ENCODE results near the gene DBP.

Gene DBP

GRCh38 chr19:48625891-48626327 is 11.3 kb downstream of the DBP start:
- peak overlapping the region; percentile 67 for H3K9ac ChIP-seq (ENCODE audit: low read depth, low read length, poor library complexity)
- no CpG with 5 or more reads among the region's 30 CpGs for WGBS, 2 donors (ENCODE audit: extremely low coverage in 2 of 2, insufficient read length in 2 of 2, insufficient replicate concordance in 1 of 2)
- H3K4me3 ChIP-seq (ENCODE audit: low read length in 2 of 2): no peak overlapping the region
- peaks cover 14 to 20% of the 10 kb centered on the region in 2 donors for H3K4me1 ChIP-seq (ENCODE audit: control insufficient read depth in 2 of 2, insufficient read depth in 1 of 2, low read depth in 1 of 2, low read length in 2 of 2)
- peak overlapping the region; percentile 81 for H3K23ac ChIP-seq (ENCODE audit: low read depth, low read length, poor library complexity)
- peaks cover 5% of the 10 kb centered on the region for H3K79me1 ChIP-seq (ENCODE audit: low read depth, low read length)
- H3K27me3 ChIP-seq (ENCODE audit: control insufficient read depth in 3 of 3, insufficient read depth in 3 of 3, low read depth in 1 of 3, low read length in 3 of 3): no peaks in the 10 kb centered on the region
- no peak overlapping the region for H4K91ac ChIP-seq (ENCODE audit: low read depth, low read length, poor library complexity)
- no peaks in the 10 kb centered on the region for H3K9me3 ChIP-seq (replicated peaks in 1 of 2; ENCODE audit: control insufficient read depth in 2 of 2, insufficient read depth in 1 of 2, low read depth in 1 of 2, low read length in 2 of 2)
- DNase-seq (ENCODE audit: low spot score): no peak
- peak overlapping the region; percentile 44 for H2AK5ac ChIP-seq (ENCODE audit: low read depth, low read length)
- H3K4ac ChIP-seq (ENCODE audit: low read length): no peak overlapping the region
- peak overlapping the region; percentile 78 for H2BK12ac ChIP-seq (ENCODE audit: low read length)
- H3K18ac ChIP-seq (ENCODE audit: low read length): peak overlapping the region; percentile 60
- no peak overlapping the region for H2AFZ ChIP-seq (ENCODE audit: low read length)
- H3K27ac ChIP-seq (replicated peaks; ENCODE audit: low read length): no peak overlapping the region
- H2BK120ac ChIP-seq (ENCODE audit: low read depth, low read length): no peak overlapping the region
- no peak overlapping the region for H2BK5ac ChIP-seq (ENCODE audit: low read length)
- H4K8ac ChIP-seq (ENCODE audit: low read depth, low read length): no peak overlapping the region
- H3K4me2 ChIP-seq (ENCODE audit: insufficient read depth, low read length, poor library complexity, severe bottlenecking): no peak overlapping the region
- H2BK15ac ChIP-seq (ENCODE audit: low read length): no peak overlapping the region
- H3K14ac ChIP-seq (ENCODE audit: low read length): no peak overlapping the region
- H3K36me3 ChIP-seq (replicated peaks in 1 of 2; ENCODE audit: control insufficient read depth in 2 of 2, insufficient read depth in 2 of 2, low read length in 2 of 2): peaks cover 2 to 44% of the 10 kb centered on the region in 2 donors

- Histone ChIP-seq H3K14ac (ENCODE audit: low read length) (no peak overlapping the region), H3K36me3 (replicated peaks in 1 of 2; ENCODE audit: control insufficient read depth in 2 of 2, insufficient read depth in 2 of 2, low read length in 2 of 2) (peaks cover 2 to 39% of the 10 kb centered on the region in 2 donors), H4K8ac (ENCODE audit: low read depth, low read length) (no peak overlapping the region), H3K4me1 (ENCODE audit: control insufficient read depth in 2 of 2, insufficient read depth in 1 of 2, low read depth in 1 of 2, low read length in 2 of 2) (peaks cover 8 to 13% of the 10 kb centered on the region in 2 donors), H3K27me3 (ENCODE audit: control insufficient read depth in 3 of 3, insufficient read depth in 3 of 3, low read depth in 1 of 3, low read length in 3 of 3) (no peaks in the 10 kb centered on the region), H2AK5ac (ENCODE audit: low read depth, low read length) (peak overlapping the region; percentile 95), H3K23ac (ENCODE audit: low read depth, low read length, poor library complexity) (peak overlapping the region; percentile 81), H3K18ac (ENCODE audit: low read length) (peak overlapping the region; percentile 93), H2AFZ (ENCODE audit: low read length) (peak overlapping the region; percentile 68), H3K9ac (ENCODE audit: low read depth, low read length, poor library complexity) (peak overlapping the region; percentile 92), H3K4me3 (ENCODE audit: low read length in 2 of 2) (peak overlapping the region; percentile 55 to 80), H4K91ac (ENCODE audit: low read depth, low read length, poor library complexity) (no peak overlapping the region), H3K4me2 (ENCODE audit: insufficient read depth, low read length, poor library complexity, severe bottlenecking) (peak overlapping the region; percentile 91), H2BK120ac (ENCODE audit: low read depth, low read length) (peak overlapping the region; percentile 49), H3K27ac (replicated peaks; ENCODE audit: low read length) (peak overlapping the region; percentile 76), H3K79me1 (ENCODE audit: low read depth, low read length) (peaks cover 8% of the 10 kb centered on the region), H2BK15ac (ENCODE audit: low read length) (peak overlapping the region; percentile 99), H2BK12ac (ENCODE audit: low read length) (no peak overlapping the region), H2BK5ac (ENCODE audit: low read length) (peak overlapping the region; percentile 98), H3K9me3 (replicated peaks in 1 of 2; ENCODE audit: control insufficient read depth in 2 of 2, insufficient read depth in 1 of 2, low read depth in 1 of 2, low read length in 2 of 2) (no peaks in the 10 kb centered on the region), H3K4ac (ENCODE audit: low read length) (peak overlapping the region; percentile 77)
- no CpG with 5 or more reads among the region's 24 CpGs for WGBS, 2 donors (ENCODE audit: extremely low coverage in 2 of 2, insufficient read length in 2 of 2, insufficient replicate concordance in 1 of 2)
- DNase-seq (ENCODE audit: low spot score): no peak
Measured at GRCh38 chr19:48624791-48625723, 12.1 kb downstream of the DBP start.

GRCh38 chr19:48624067-48624594 is 13.0 kb downstream of the DBP start:
- Histone ChIP-seq H4K8ac (ENCODE audit: low read depth, low read length) (no peak overlapping the region), H3K4me1 (ENCODE audit: control insufficient read depth in 2 of 2, insufficient read depth in 1 of 2, low read depth in 1 of 2, low read length in 2 of 2) (peaks cover 5 to 13% of the 10 kb centered on the region in 2 donors), H3K18ac (ENCODE audit: low read length) (peak overlapping the region; percentile 93), H2BK15ac (ENCODE audit: low read length) (peak overlapping the region; percentile 99), H3K36me3 (replicated peaks in 1 of 2; ENCODE audit: control insufficient read depth in 2 of 2, insufficient read depth in 2 of 2, low read length in 2 of 2) (peaks cover 2 to 31% of the 10 kb centered on the region in 2 donors), H3K4ac (ENCODE audit: low read length) (peak overlapping the region; percentile 77), H4K91ac (ENCODE audit: low read depth, low read length, poor library complexity) (no peak overlapping the region), H3K4me3 (ENCODE audit: low read length in 2 of 2) (peak overlapping the region; percentile 55 to 80), H3K23ac (ENCODE audit: low read depth, low read length, poor library complexity) (peak overlapping the region; percentile 94), H2AFZ (ENCODE audit: low read length) (peak overlapping the region; percentile 75), H3K9ac (ENCODE audit: low read depth, low read length, poor library complexity) (peak overlapping the region; percentile 92), H2AK5ac (ENCODE audit: low read depth, low read length) (peak overlapping the region; percentile 95), H2BK5ac (ENCODE audit: low read length) (peak overlapping the region; percentile 98), H3K27me3 (ENCODE audit: control insufficient read depth in 3 of 3, insufficient read depth in 3 of 3, low read depth in 1 of 3, low read length in 3 of 3) (no peaks in the 10 kb centered on the region), H3K79me1 (ENCODE audit: low read depth, low read length) (peaks cover 8% of the 10 kb centered on the region), H2BK12ac (ENCODE audit: low read length) (peak overlapping the region; percentile 30), H3K14ac (ENCODE audit: low read length) (no peak overlapping the region), H3K9me3 (replicated peaks in 1 of 2; ENCODE audit: control insufficient read depth in 2 of 2, insufficient read depth in 1 of 2, low read depth in 1 of 2, low read length in 2 of 2) (no peaks in the 10 kb centered on the region), H3K4me2 (ENCODE audit: insufficient read depth, low read length, poor library complexity, severe bottlenecking) (peak overlapping the region; percentile 91), H3K27ac (replicated peaks; ENCODE audit: low read length) (peak overlapping the region; percentile 76), H2BK120ac (ENCODE audit: low read depth, low read length) (peak overlapping the region; percentile 49)
- no CpG with 5 or more reads among the region's 40 CpGs for WGBS, 2 donors (ENCODE audit: extremely low coverage in 2 of 2, insufficient read length in 2 of 2, insufficient replicate concordance in 1 of 2)
- peak; percentile 97 for DNase-seq (ENCODE audit: low spot score)

GRCh38 chr19:48623556-48624066 is 13.6 kb downstream of the DBP start:
- peak overlapping the region; percentile 30 for H3K4me2 ChIP-seq (ENCODE audit: insufficient read depth, low read length, poor library complexity, severe bottlenecking)

More at GRCh38 chr19:48623556-48624066, 13.6 kb downstream of the DBP start:
- no peak overlapping the region for H2BK15ac ChIP-seq (ENCODE audit: low read length)
- no peak overlapping the region for H4K91ac ChIP-seq (ENCODE audit: low read depth, low read length, poor library complexity)
- no CpG with 5 or more reads among the region's 8 CpGs for WGBS, 2 donors (ENCODE audit: extremely low coverage in 2 of 2, insufficient read length in 2 of 2, insufficient replicate concordance in 1 of 2)
- H3K27ac ChIP-seq (replicated peaks; ENCODE audit: low read length): peak overlapping the region; percentile 74
- H3K27me3 ChIP-seq (ENCODE audit: control insufficient read depth in 3 of 3, insufficient read depth in 3 of 3, low read depth in 1 of 3, low read length in 3 of 3): no peaks in the 10 kb centered on the region
- no peak overlapping the region for H3K23ac ChIP-seq (ENCODE audit: low read depth, low read length, poor library complexity)
- H3K18ac ChIP-seq (ENCODE audit: low read length): no peak overlapping the region
- H3K79me1 ChIP-seq (ENCODE audit: low read depth, low read length): peaks cover 8% of the 10 kb centered on the region
- H2BK120ac ChIP-seq (ENCODE audit: low read depth, low read length): no peak overlapping the region
- H3K36me3 ChIP-seq (replicated peaks in 1 of 2; ENCODE audit: control insufficient read depth in 2 of 2, insufficient read depth in 2 of 2, low read length in 2 of 2): peaks cover 2 to 26% of the 10 kb centered on the region in 2 donors
- H2AFZ ChIP-seq (ENCODE audit: low read length): peak overlapping the region; percentile 75
- peak overlapping the region in 1 of 2 donors; percentile 51 for H3K4me3 ChIP-seq (ENCODE audit: low read length in 2 of 2)
- no peak overlapping the region for H3K14ac ChIP-seq (ENCODE audit: low read length)
- no peak overlapping the region for H3K4ac ChIP-seq (ENCODE audit: low read length)
- no peak overlapping the region for H2BK12ac ChIP-seq (ENCODE audit: low read length)
- H3K4me1 ChIP-seq (ENCODE audit: control insufficient read depth in 2 of 2, insufficient read depth in 1 of 2, low read depth in 1 of 2, low read length in 2 of 2): peaks cover 5 to 13% of the 10 kb centered on the region in 2 donors
- H2AK5ac ChIP-seq (ENCODE audit: low read depth, low read length): no peak overlapping the region
- DNase-seq (ENCODE audit: low spot score): no peak
- H3K9me3 ChIP-seq (replicated peaks in 1 of 2; ENCODE audit: control insufficient read depth in 2 of 2, insufficient read depth in 1 of 2, low read depth in 1 of 2, low read length in 2 of 2): no peaks in the 10 kb centered on the region
- H4K8ac ChIP-seq (ENCODE audit: low read depth, low read length): no peak overlapping the region
- H3K9ac ChIP-seq (ENCODE audit: low read depth, low read length, poor library complexity): no peak overlapping the region
- H2BK5ac ChIP-seq (ENCODE audit: low read length): no peak overlapping the region

All from neuronal stem cell (in vitro differentiated cells).